ENCODE data around the gene PPP6R2.
"Not testable (repeated sequence)": the region's sequence is repeated elsewhere in the genome, so short reads cannot be mapped to it uniquely, and the experiment has no call there.

Gene PPP6R2

GRCh38 chr22:50315289-50316113 is 27.6 kb upstream of the PPP6R2 start:
- Histone ChIP-seq H3K4me3 (no peak overlapping the region), H3K27ac (peak overlapping the region in 2 of 21 experiments; percentile 3 to 74)

- Histone ChIP-seq H3K27ac (no peak overlapping the region), H3K4me3 (no peak overlapping the region)
Measured at GRCh38 chr22:50316114-50317065, 26.7 kb upstream of the PPP6R2 start.

GRCh38 chr22:50317178-50317577 is 25.9 kb upstream of the PPP6R2 start:
- Histone ChIP-seq H3K4me3 (no peak overlapping the region), H3K27ac (no peak overlapping the region)

- Histone ChIP-seq H3K4me3 (no peak overlapping the region), H3K27ac (no peak overlapping the region)
Measured at GRCh38 chr22:50317674-50318073, 25.5 kb upstream of the PPP6R2 start.

GRCh38 chr22:50318356-50318697 is 24.8 kb upstream of the PPP6R2 start:
- Histone ChIP-seq H3K27ac (no peak overlapping the region), H3K4me3 (no peak overlapping the region)

- H3K27ac ChIP-seq = no peak overlapping the region
- no peak overlapping the region for H3K4me3 ChIP-seq
Measured at GRCh38 chr22:50318698-50319411, 24.3 kb upstream of the PPP6R2 start.

- H3K27ac ChIP-seq = no peak overlapping the region
- no peak overlapping the region for H3K4me3 ChIP-seq
Measured at GRCh38 chr22:50319503-50319951, 23.6 kb upstream of the PPP6R2 start.

- H3K27ac ChIP-seq = no peak overlapping the region
- H3K4me3 ChIP-seq = no peak overlapping the region
Measured at GRCh38 chr22:50320116-50320515, 23.0 kb upstream of the PPP6R2 start.

- Histone ChIP-seq H3K4me3 (no peak overlapping the region), H3K27ac (no peak overlapping the region)
Measured at GRCh38 chr22:50320671-50321325, 22.3 kb upstream of the PPP6R2 start.

GRCh38 chr22:50322382-50323104 is 20.6 kb upstream of the PPP6R2 start:
- H3K4me3 ChIP-seq, H3K27ac ChIP-seq: not testable (repeated sequence)

GRCh38 chr22:50323900-50324299 is 19.2 kb upstream of the PPP6R2 start:
- Histone ChIP-seq H3K4me3 (no peak overlapping the region), H3K27ac (no peak overlapping the region)

GRCh38 chr22:50325444-50326224 is 17.5 kb upstream of the PPP6R2 start:
- Histone ChIP-seq H3K4me3 (peak overlapping the region in 1 of 7 experiments; percentile 65), H3K27ac (no peak overlapping the region)

- Histone ChIP-seq H3K4me3 (peak overlapping the region; percentile 65 to 89 (median 76)), H3K27ac (peak overlapping the region in 17 of 21 experiments; percentile 48 to 99 (median 79))
Measured at GRCh38 chr22:50326225-50326955, 16.7 kb upstream of the PPP6R2 start.

- Histone ChIP-seq H3K27ac (peak within 1 kb of the TSS; percentile 88 to 99 (median 98)), H3K4me3 (peak within 1 kb of the TSS; percentile 65 to 89 (median 76))
Measured at GRCh38 chr22:50326956-50327710, 16.0 kb upstream of the PPP6R2 start, which contains the start of gene DENND6B. TSS of gene DENND6B (minus strand) at chr22:50327012. CDS start at chr22:50326988, 24 bp downstream.

- Histone ChIP-seq H3K27ac (peak overlapping the region; percentile 88 to 99 (median 98)), H3K4me3 (peak overlapping the region; percentile 65 to 89 (median 76))
Measured at GRCh38 chr22:50327711-50328019, 15.5 kb upstream of the PPP6R2 start.

GRCh38 chr22:50329236-50329635 is 13.9 kb upstream of the PPP6R2 start:
- Histone ChIP-seq H3K27ac (no peak overlapping the region), H3K4me3 (no peak overlapping the region)

- not testable (repeated sequence) for H3K4me3 ChIP-seq, H3K27ac ChIP-seq
Measured at GRCh38 chr22:50334433-50334832, 8.7 kb upstream of the PPP6R2 start.

All from skin epidermis (tissue), 12 donors.